Left renal cortex interstitium (tissue), 4 donors: ENCODE results near the gene ITGA1. TPM values are rescaled to one million over a fixed set of nuclear protein-coding genes. Genes with fewer than 3 reads are reported as not detected.
"Not testable (repeated sequence)": the region's sequence is repeated elsewhere in the genome, so short reads cannot be mapped to it uniquely, and the experiment has no call there.

Experiments used
- DNase-seq, 4 donors: peaks; one replicate each; pipeline ENCODE4 v3.0.0-alpha.2; 2013; ENCODE audit warnings: low read depth in 4 of 4, low spot score in 2 of 4, missing footprints in 1 of 4
- polyA plus RNA-seq, 4 donors: library from polyadenylated mRNA; unstranded; fragments of 120-200 nt; gene quantifications; one replicate each; pipeline ENCODE4 v1.2.1, GENCODE V29; 2013; ENCODE audit not compliant: insufficient read length in 4 of 4

Gene ITGA1
- polyA plus RNA-seq, 4 donors = 44.7 to 56.2 (median 52.0) TPM

GRCh38 chr5:52856564-52856963, 68.8 kb downstream of the ITGA1 start:
- DNase-seq = no peak

GRCh38 chr5:52859628-52860027, 71.9 kb downstream of the ITGA1 start:
- DNase-seq = no peak

- no peak for DNase-seq
Measured at GRCh38 chr5:52861368-52861767, 73.7 kb downstream of the ITGA1 start.

- DNase-seq = no peak
Measured at GRCh38 chr5:52863715-52864290, 76.1 kb downstream of the ITGA1 start.

DNA sequence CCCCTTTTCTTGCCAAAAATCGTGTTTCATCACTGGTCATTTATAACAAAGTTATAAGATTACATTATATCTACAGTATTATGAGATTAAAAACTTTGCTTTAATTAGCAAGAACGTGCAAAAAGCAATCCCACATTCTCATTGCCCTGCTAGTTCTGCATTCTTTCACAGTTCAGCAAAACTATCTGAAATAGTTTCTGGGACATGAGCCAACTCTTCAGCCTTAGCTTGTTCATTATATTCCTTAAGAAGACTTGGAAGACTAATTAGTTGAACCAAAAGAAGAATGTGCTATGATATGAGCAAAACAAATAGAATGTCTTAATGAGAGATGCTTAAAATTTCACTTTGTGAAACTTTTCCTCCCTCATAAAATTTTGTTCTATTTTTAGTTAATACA, 76.7 kb downstream of the ITGA1 start:
- peak in 1 of 4 donors; percentile 68 for DNase-seq

DNA sequence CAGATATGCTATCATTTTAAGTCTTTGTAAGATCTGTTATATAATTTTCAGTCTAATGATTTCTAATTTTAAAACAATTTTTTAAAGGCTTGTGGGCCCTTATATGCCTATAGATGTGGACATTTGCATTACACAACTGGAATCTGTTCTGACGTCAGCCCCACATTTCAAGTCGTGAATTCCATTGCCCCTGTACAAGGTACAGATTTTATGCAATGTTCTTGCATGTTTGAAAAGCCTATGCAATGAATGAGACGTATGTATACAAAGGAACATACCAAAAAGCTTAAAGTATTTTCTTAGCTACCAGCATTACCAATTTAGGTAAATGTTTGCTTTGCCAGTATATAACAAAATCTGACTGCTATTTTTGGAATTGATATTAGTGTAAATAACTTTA, 77.2 kb downstream of the ITGA1 start:
- no peak for DNase-seq

DNA sequence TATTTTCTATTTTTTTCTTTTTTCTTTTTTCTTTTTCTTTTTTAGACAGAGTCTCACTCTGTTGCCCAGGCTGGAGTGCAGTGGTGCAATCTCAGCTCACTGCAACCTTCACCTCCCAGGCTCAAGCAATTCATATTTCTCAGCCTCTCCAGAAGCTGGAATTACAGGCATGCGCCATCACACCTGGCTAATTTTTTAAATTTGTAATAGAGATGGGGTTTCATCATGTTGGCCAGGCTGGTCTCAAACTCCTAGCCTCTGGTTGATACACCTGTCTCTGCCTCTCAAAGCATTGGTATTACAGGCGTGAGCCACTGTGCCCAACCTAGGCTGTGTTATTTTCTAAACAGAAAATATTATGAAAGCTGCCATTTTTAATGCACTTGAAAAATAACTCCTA, 78.3 kb downstream of the ITGA1 start:
- DNase-seq = not testable (repeated sequence)

DNA sequence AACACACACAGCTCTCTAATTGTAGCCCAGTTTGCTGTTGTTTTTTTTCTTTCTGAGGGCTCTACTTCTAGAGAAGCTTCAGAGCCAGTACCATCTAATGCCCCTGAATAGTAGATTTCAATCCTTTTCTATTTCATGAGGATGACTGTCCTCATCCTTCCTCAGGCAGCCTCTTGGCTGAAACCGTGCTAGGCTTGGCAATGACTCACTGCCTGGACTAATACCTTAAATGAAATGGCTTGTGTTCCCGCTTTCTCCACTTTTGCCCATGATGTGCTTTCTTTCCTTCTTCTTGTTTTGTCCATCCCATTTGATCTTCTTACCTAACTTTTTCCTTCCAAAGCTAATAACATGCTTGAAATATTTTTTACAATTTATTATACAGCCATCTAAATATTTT, 80.1 kb downstream of the ITGA1 start:
- DNase-seq = no peak

- DNase-seq = no peak
Measured at GRCh38 chr5:52868417-52868816, 80.7 kb downstream of the ITGA1 start.

- no peak for DNase-seq
Measured at GRCh38 chr5:52869391-52869790, 81.7 kb downstream of the ITGA1 start.

GRCh38 chr5:52870448-52870847, 82.7 kb downstream of the ITGA1 start:
- DNase-seq = no peak

DNA sequence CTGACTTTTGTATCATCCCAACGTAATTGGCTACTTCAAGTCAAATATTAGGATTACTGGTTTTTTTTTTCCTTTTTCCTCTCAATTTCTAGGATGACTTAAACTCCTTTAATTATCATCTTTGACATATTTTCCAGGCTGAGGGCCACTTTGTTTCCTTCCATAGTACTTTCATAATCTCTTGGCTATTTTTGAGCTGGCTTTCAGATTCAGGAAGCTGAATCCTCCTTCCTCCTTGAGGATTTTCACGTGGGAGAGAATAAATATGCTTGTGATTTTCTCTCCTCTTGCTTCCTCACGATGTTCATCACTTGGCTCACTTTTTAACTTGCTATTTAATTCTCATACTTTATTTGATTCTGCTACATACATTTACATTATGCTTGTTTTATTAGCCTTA, 88.1 kb downstream of the ITGA1 start:
- DNase-seq = no peak

- DNase-seq = no peak
Measured at GRCh38 chr5:52876456-52876855, 88.7 kb downstream of the ITGA1 start.

DNA sequence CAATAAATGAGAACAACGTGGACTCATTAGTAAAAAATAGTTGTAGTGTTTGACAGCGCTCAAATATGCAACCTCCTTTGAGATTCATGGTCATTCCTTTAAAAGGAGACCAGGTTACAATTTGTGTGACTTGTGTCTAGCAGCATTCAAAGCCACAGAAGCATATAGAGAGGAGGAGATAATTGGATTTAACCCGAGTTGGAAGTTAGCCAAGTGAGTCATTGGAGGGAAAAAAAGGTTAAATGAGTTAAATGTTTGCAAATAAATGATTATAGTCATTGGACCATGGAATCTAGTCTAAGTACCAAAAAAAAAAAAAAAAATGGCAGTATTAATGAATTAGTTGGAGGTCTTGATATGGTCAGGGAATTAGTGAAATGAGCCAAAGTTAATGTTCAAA, 90.9 kb downstream of the ITGA1 start:
- DNase-seq = no peak

DNA sequence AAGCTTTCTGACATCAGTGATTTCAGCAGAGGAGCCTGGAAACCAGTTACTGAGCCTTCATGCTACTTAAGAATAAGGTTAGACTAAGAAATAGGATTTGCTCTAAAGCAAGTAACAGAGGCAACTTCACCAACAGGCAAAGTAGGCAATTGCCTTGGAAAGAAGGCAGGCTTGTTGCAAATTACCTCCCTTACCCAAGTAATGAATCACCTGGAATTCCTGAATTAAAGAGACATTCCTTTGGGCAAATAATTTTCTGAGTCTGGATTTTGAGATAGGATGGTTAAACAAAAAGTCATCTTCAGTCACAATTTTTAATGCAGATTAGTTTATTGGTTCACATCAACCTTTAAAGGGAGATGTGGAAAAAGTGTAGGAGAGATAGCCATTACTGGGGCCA, 92.8 kb downstream of the ITGA1 start:
- no peak for DNase-seq

GRCh38 chr5:52881468-52881867, 93.8 kb downstream of the ITGA1 start:
- DNase-seq = no peak

DNA sequence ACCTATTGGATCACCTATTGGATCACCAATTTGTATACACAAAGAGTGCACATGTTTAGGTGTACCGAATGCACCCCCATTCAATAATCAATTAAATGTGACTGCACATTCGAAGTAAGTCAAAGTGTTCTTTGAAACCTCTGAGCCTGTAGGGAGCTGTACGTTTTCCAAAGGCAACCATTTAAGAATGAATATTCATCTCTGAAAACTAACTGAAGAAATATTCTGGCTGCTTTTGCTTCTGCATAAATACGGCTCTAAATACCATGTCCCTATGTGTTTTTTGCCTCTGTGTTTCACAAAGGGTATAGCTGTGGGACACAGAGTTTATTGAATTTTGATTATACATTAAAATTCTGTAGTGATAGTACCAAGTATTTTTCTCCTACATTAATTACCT, 95.4 kb downstream of the ITGA1 start:
- DNase-seq = no peak

DNA sequence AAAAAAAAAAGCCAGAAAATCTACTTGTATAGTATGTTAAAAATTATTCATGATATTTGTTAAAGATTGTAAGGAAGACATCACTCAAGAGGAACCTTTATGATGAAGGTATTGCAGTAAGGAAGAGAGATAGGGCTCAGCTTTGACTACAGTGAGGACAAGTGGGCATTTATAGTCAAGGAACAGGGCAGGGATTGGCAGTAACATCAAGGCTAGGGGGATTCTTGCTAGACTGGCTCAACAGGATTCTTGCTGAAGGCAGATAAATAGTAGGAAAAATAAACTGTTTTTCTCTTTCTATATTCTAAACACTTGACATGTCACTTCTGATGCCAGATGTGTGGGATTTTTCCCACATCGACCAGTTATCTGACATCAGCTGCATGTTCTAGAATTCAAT, 96.7 kb downstream of the ITGA1 start:
- DNase-seq = no peak

- DNase-seq = no peak
Measured at GRCh38 chr5:52885614-52886013, 97.9 kb downstream of the ITGA1 start.

DNA sequence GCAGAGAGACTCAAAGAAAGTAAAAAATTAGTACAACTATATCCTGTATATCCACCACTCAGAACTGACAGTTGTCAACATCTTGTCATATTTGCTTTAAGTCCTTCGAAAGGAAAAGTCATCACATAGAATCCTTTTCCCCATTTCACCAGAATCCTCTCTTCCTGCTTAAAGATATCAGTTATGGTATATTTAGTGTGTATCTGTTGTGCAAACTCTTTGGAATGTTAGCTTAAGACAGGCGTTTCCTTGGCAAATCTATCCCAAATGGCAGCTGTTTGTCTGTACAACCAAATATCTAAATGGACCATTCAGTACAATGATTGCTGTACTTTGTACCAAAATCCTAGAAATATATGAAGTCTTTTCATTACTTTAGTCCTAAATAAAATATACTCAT, 98.5 kb downstream of the ITGA1 start:
- DNase-seq = no peak

GRCh38 chr5:52887066-52887465, 99.3 kb downstream of the ITGA1 start:
- DNase-seq = no peak

DNA sequence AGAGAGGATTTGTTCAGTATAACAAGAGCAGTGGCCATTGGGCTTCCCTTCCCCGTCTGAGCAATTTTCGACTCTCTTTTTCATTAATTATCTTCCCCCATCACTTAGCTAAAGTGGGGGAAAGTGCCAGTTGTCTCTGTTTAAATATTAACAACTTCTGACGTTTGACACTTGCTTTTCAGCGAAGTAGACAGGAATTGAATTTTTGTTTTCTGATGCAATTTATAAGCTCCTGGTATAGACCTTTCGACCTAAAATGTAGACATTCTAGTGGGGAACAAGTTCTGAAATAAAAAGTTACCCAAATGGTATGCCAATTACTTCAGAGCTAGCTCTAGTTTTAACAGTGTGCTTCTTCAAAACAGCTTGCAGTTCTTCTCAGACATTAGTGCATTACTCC, 100.6 kb downstream of the ITGA1 start:
- DNase-seq = no peak

DNA sequence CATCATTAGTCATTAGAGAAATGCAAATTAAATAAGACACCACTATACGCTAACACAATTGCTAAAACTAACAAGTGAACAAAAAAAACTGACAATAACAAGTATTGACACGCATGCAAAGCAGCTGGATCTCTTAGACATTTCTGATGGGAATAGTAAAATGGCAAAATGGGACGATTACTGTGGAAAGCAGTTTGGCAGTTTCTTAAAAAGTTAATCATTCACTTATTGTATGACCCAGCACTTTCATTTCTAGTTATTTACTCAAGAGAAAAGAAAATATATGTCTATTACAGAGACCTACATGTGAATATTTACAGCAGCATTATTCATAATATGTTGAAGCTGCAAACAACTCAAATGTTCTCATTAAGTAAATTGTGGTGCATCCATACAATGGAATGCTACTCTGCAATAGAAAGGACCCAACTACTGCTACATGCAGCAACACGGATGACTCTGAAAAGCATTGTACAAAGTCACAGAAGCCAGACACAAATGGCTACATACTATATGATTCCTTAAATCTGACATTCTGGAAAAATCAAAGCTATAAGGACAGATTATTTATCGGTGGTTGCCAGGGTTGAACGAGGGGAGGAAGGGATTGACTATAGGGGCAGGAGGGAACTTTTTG, 104.6 kb downstream of the ITGA1 start:
- DNase-seq = no peak
